ENCODE measurements around the gene SARNP. TPM values are rescaled to one million over a fixed set of nuclear protein-coding genes. Genes with fewer than 3 reads are reported as not detected.

The SARNP gene
- total RNA-seq, 2 experiments from 2014 or later, result 86.1 to 92.0 TPM

- TF ChIP-seq CTCF (conservative IDR thresholded peaks at IDR 0.05; ENCODE audit: low read length), result no peak
- TF ChIP-seq EZH2phosphoT487 (IDR thresholded peaks at IDR 0.05; ENCODE audit: borderline replicate concordance, low read depth, low read length), result no peak
- Histone ChIP-seq H3K4me2 (ENCODE audit: low read length) (no peak overlapping the region), H3K79me2 (ENCODE audit: insufficient read depth, low read depth, low read length) (no peaks in the 10 kb centered on the region), H3K9me2 (ENCODE audit: insufficient read depth, low read length) (no peaks in the 10 kb centered on the region), H3K9me3 (ENCODE audit: low read length) (no peaks in the 10 kb centered on the region), H3K27ac (ENCODE audit: low read depth, low read length, poor library complexity, severe bottlenecking) (no peak overlapping the region), H3K4me3 (ENCODE audit: low read depth, low read length, poor library complexity, severe bottlenecking) (no peak overlapping the region), H4K20me1 (ENCODE audit: insufficient read depth, low read length) (no peaks in the 10 kb centered on the region), H3K36me3 (ENCODE audit: insufficient read depth, low read length) (peaks cover 98% of the 10 kb centered on the region), H3K4me1 (ENCODE audit: insufficient read depth, low read length, poor library complexity, severe bottlenecking) (no peaks in the 10 kb centered on the region), H2AFZ (ENCODE audit: low read length) (no peak overlapping the region)
- BruUV-seq (replicated peaks), result no TSS peak
- no peak for DNase-seq (ENCODE audit: low spot score)
- intact Hi-C loops (cut with micrococcal nuclease; ENCODE audit: unreplicated experiment), result no loop called here
- ChIA-PET POLR2A (interaction anchor here (0.7 to 1.4 kb wide), 8 partner anchors 11 to 28 kb away, joined by 3 to 5 read pairs (median 3); partner anchors contain the start of genes ORMDL2 and SARNP), CTCF (ENCODE audit: unreplicated experiment) (interaction anchor here (0.6 to 1.3 kb wide), 2 partner anchors 10 to 49 kb away, joined by 3 to 5 read pairs; no protein-coding TSS in a partner anchor)
These were observed 28.4 kb downstream of the SARNP start for GRCh38 chr12:55789171-55789570.

DNA sequence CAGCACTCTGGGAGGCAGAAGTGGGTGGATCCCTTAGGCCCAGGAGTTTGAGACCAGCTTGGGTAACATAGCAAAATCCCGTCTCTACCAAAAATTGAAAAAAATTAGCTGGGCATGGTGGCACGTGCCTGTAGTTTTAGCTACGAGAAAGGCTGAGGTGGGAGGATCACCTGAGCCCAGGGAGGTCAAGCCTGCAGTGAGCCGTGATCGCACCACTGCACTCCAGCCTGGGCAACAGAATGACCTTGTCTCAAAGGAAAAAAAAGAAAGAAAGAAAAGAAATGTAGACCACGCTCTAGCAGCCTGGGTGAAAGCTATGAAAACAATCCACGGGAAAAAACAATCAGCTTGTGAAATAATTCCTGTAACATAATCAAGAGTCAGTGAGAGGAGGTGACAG, 29.0 kb downstream of the SARNP start:
- BruUV-seq (replicated peaks), result no TSS peak
- POLR2A ChIA-PET, result interaction anchor here (0.6 to 1.4 kb wide), 8 partner anchors 12 to 29 kb away, joined by 3 to 5 read pairs (median 3); partner anchors contain the start of genes ORMDL2 and SARNP

More for the DNA sequence above, 29.0 kb downstream of the SARNP start:
- Histone ChIP-seq H2AFZ (ENCODE audit: low read length) (no peak overlapping the region), H3K9me3 (ENCODE audit: low read length) (no peaks in the 10 kb centered on the region), H3K9me2 (ENCODE audit: insufficient read depth, low read length) (no peaks in the 10 kb centered on the region), H3K36me3 (ENCODE audit: insufficient read depth, low read length) (peaks cover 98% of the 10 kb centered on the region), H3K79me2 (ENCODE audit: insufficient read depth, low read depth, low read length) (no peaks in the 10 kb centered on the region), H3K4me2 (ENCODE audit: low read length) (no peak overlapping the region), H4K20me1 (ENCODE audit: insufficient read depth, low read length) (no peaks in the 10 kb centered on the region), H3K4me3 (ENCODE audit: low read depth, low read length, poor library complexity, severe bottlenecking) (no peak overlapping the region), H3K27ac (ENCODE audit: low read depth, low read length, poor library complexity, severe bottlenecking) (no peak overlapping the region), H3K4me1 (ENCODE audit: insufficient read depth, low read length, poor library complexity, severe bottlenecking) (no peaks in the 10 kb centered on the region)
- CTCF ChIA-PET (ENCODE audit: unreplicated experiment), result interaction anchor here (1.3 kb wide), 1 partner anchor 10 kb away, joined by 3 read pairs; no protein-coding TSS in a partner anchor
- TF ChIP-seq EZH2phosphoT487 (IDR thresholded peaks at IDR 0.05; ENCODE audit: borderline replicate concordance, low read depth, low read length), result no peak
- no peak for TF ChIP-seq CTCF (conservative IDR thresholded peaks at IDR 0.05; ENCODE audit: low read length)
- intact Hi-C loops (cut with micrococcal nuclease; ENCODE audit: unreplicated experiment), result no loop called here
- DNase-seq (ENCODE audit: low spot score), result no peak
